ENCODE data around the gene SLC25A13. TPM values are rescaled to one million over a fixed set of nuclear protein-coding genes. Genes with fewer than 3 reads are reported as not detected.
A peak's percentile ranks its signal among the peaks of the same experiment; 100 is the strongest.

Gene SLC25A13
- total and polyA plus RNA-seq, 2 of the 8 experiments (the other 6 are each of a cell fraction or from before 2014, with no cell fraction given), result 30.8 to 85.4 TPM

- Histone ChIP-seq H3K4me2 (ENCODE audit: insufficient read depth in 1 of 2, low read depth in 2 of 2, low read length in 2 of 2) (no peak overlapping the region), H4K5ac (ENCODE audit: insufficient read length, low read depth, low read length) (no peak overlapping the region), H3K79me2 (ENCODE audit: control insufficient read depth in 1 of 2, insufficient read depth in 2 of 2, low read length in 2 of 2) (no peaks in the 10 kb centered on the region), H3K79me1 (ENCODE audit: low read depth, low read length) (no peaks in the 10 kb centered on the region), H3K36me3 (ENCODE audit: control insufficient read depth in 2 of 4, insufficient read depth in 4 of 4, low read length in 3 of 4) (no peaks in the 10 kb centered on the region; a peak in 2 of 8 replicates), H3K9ac (replicated peaks in 1 of 4; ENCODE audit: extremely low read depth in 1 of 4, low read depth in 3 of 4, low read length in 3 of 4) (no peak overlapping the region), H4K20me1 (replicated peaks in 1 of 2; ENCODE audit: control insufficient read depth in 1 of 2, insufficient read depth in 2 of 2, low read length in 2 of 2) (peaks cover 5 to 6% of the 10 kb centered on the region in 2 experiments), H3K56ac (replicated peaks; ENCODE audit: insufficient read length, low read depth, low read length) (no peak overlapping the region), H3K18ac (ENCODE audit: extremely low read depth, low read length) (no peak overlapping the region), H2BK12ac (ENCODE audit: low read depth, low read length) (no peak overlapping the region), H3K23me2 (ENCODE audit: low read depth, low read length) (no peaks in the 10 kb centered on the region), H3K4me1 (replicated peaks in 1 of 4; ENCODE audit: control insufficient read depth in 3 of 4, insufficient read depth in 4 of 4, low read length in 3 of 4) (0 out of 7 replicates have a peak, but pooled peaks cover 0 to 2% (median 0%) of the 10 kb centered on the region in 4 experiments), H3K4ac (replicated peaks; ENCODE audit: insufficient read length, low read depth, low read length) (no peak overlapping the region), H4K91ac (replicated peaks; ENCODE audit: insufficient read length, low read length) (no peak overlapping the region), H3K4me3 (ENCODE audit: extremely low read depth in 1 of 4, insufficient read depth in 2 of 4, low read depth in 3 of 4, low read length in 4 of 4) (no peak overlapping the region), H4K8ac (ENCODE audit: extremely low read depth, insufficient read depth, low read length) (no peak overlapping the region), H3K27ac (ENCODE audit: low read depth, low read length) (no peak overlapping the region), H2AFZ (ENCODE audit: low read length) (no peak overlapping the region), H3K9me3 (ENCODE audit: insufficient read depth in 2 of 2, low read depth in 1 of 2, low read length in 1 of 2) (no peaks in the 10 kb centered on the region), H3K23ac (ENCODE audit: insufficient read length) (no peak overlapping the region), H2BK5ac (ENCODE audit: low read depth, low read length) (no peak overlapping the region), H3K14ac (ENCODE audit: insufficient read length) (no peak overlapping the region), H3K27me3 (replicated peaks in 1 of 4; ENCODE audit: control insufficient read depth in 3 of 4, extremely low read depth in 1 of 4, insufficient read depth in 3 of 4, low read length in 3 of 4) (no peaks in the 10 kb centered on the region), H2BK15ac (ENCODE audit: low read length) (no peak overlapping the region), H2BK120ac (replicated peaks; ENCODE audit: low read depth, low read length) (no peak overlapping the region), H2BK20ac (ENCODE audit: low read length) (no peak overlapping the region), H2AK5ac (ENCODE audit: low read depth, low read length) (no peak overlapping the region)
- FAIRE-seq (peak; percentile 65), DNase-seq (ENCODE audit: low read depth in 1 of 2, low spot score in 2 of 2) (no peak)
- 81% methylated on average over 3 of the region's 3 CpGs; no CpG with 5 or more reads in 1 of the 2 experiments for WGBS, 2 experiments (ENCODE audit: extremely low coverage in 1 of 2, insufficient coverage in 1 of 2, insufficient read length in 1 of 2, insufficient replicate concordance in 2 of 2, low coverage in 1 of 2, low lambda C conversion rate in 2 of 2, missing lambda C conversion rate in 1 of 2)
- ChIA-PET CTCF (ENCODE audit: partially characterized antibody) (interaction anchor here (0.7 to 4.0 kb wide), 19 partner anchors 9 to 895 kb away, joined by 3 to 34 read pairs (median 3); no protein-coding TSS in a partner anchor), POLR2A (ENCODE audit: partially characterized antibody) (no interaction called here)
- TF ChIP-seq SP4 (IDR thresholded peaks at IDR 0.05; ENCODE audit: low read length), result no peak
- TF ChIP-seq, protein P1, sequence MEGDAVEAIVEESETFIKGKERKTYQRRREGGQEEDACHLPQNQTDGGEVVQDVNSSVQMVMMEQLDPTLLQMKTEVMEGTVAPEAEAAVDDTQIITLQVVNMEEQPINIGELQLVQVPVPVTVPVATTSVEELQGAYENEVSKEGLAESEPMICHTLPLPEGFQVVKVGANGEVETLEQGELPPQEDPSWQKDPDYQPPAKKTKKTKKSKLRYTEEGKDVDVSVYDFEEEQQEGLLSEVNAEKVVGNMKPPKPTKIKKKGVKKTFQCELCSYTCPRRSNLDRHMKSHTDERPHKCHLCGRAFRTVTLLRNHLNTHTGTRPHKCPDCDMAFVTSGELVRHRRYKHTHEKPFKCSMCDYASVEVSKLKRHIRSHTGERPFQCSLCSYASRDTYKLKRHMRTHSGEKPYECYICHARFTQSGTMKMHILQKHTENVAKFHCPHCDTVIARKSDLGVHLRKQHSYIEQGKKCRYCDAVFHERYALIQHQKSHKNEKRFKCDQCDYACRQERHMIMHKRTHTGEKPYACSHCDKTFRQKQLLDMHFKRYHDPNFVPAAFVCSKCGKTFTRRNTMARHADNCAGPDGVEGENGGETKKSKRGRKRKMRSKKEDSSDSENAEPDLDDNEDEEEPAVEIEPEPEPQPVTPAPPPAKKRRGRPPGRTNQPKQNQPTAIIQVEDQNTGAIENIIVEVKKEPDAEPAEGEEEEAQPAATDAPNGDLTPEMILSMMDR (IDR thresholded peaks at IDR 0.05; ENCODE audit: control extremely low read depth in 1 of 3, insufficient read depth in 1 of 3, low read depth in 1 of 3, low read length in 3 of 3), result peak; percentile 9 to 55 (median 34)
- no peak for TF ChIP-seq SP2 (IDR thresholded peaks at IDR 0.05; ENCODE audit: low read length)
- no peak for TF ChIP-seq TEAD4 (IDR thresholded peaks at IDR 0.05; ENCODE audit: low read depth, low read length)
- TF ChIP-seq RBBP5 (IDR thresholded peaks at IDR 0.05; ENCODE audit: borderline replicate concordance, low read depth, low read length), result no peak
- TF ChIP-seq GTF2F1 (IDR thresholded peaks at IDR 0.05; ENCODE audit: borderline replicate concordance, low read depth, low read length), result no peak
- no peak for TF ChIP-seq YY1 (IDR thresholded peaks at IDR 0.05; ENCODE audit: low read depth, low read length)
- no peak for TF ChIP-seq TAF1 (IDR thresholded peaks at IDR 0.05; ENCODE audit: low read depth, low read length)
- no peak for TF ChIP-seq CREB1 (IDR thresholded peaks at IDR 0.05)
- TF ChIP-seq RAD21 (IDR thresholded peaks at IDR 0.05 in 1 of 2, conservative IDR thresholded peaks at IDR 0.05 in 1 of 2; ENCODE audit: low read depth in 2 of 2, low read length in 2 of 2), result peak; percentile 68
- TF ChIP-seq TCF12 (IDR thresholded peaks at IDR 0.05; ENCODE audit: low read depth, low read length), result no peak
- TF ChIP-seq HDAC6 (IDR thresholded peaks at IDR 0.05; ENCODE audit: low read depth, low read length), result no peak
- no peak for TF ChIP-seq BACH1 (IDR thresholded peaks at IDR 0.05; ENCODE audit: low read length)
These were observed 190.4 kb downstream of the SLC25A13 start for GRCh38 chr7:96131525-96131924.

Measured in H1 (cell line).